Smooth muscle cell (in vitro differentiated cells): ENCODE results near the gene ERBB2. TPM values are rescaled to one million over a fixed set of nuclear protein-coding genes. Genes with fewer than 3 reads are reported as not detected.

ENCODE experiments used
- DNase-seq: peaks from one replicate; lab custom pipeline; 2025; ENCODE audit not compliant: unreplicated experiment; lab: John Stamatoyannopoulos, UW
- H2AFZ ChIP-seq: fragments of 200-600 bp; sonication (generic); 2 replicates; pipeline ENCODE4 v1.6.0; 2016; ENCODE audit warnings: antibody characterized with exemption, low read depth, mild to moderate bottlenecking
- H3F3A ChIP-seq: fragments of 200-600 bp; sonication (generic); 2 replicates; pipeline ENCODE4 v1.6.0; 2017; ENCODE audit warnings: antibody characterized with exemption, low read depth
- H3K27ac ChIP-seq: fragments of 200-600 bp; sonication (generic); 2 replicates; pipeline ENCODE4 v1.5.1; 2016; ENCODE audit warnings: low read depth, mild to moderate bottlenecking
- H3K27me3 ChIP-seq: fragments of 200-600 bp; sonication (generic); 2 replicates; pipeline ENCODE4 v1.6.1; 2016; ENCODE audit warnings: low read depth, mild to moderate bottlenecking
- H3K36me3 ChIP-seq: fragments of 200-600 bp; sonication (generic); 2 replicates; pipeline ENCODE4 v1.5.1; 2016; ENCODE audit warnings: low read depth
- H3K4me1 ChIP-seq: fragments of 200-600 bp; sonication (generic); 2 replicates; pipeline ENCODE4 v1.5.1; 2016; ENCODE audit warnings: low read depth
- H3K4me2 ChIP-seq: fragments of 200-600 bp; sonication (generic); 2 replicates; pipeline ENCODE4 v1.6.0; 2016; ENCODE audit warnings: mild to moderate bottlenecking
- H3K4me3 ChIP-seq: fragments of 200-600 bp; sonication (generic); 2 replicates; pipeline ENCODE4 v1.5.1; 2016; ENCODE audit warnings: mild to moderate bottlenecking
- H3K79me2 ChIP-seq: fragments of 200-600 bp; sonication (generic); 2 replicates; pipeline ENCODE4 v1.6.0; 2016; ENCODE audit warnings: low read depth, mild to moderate bottlenecking
- H3K9ac ChIP-seq: fragments of 200-600 bp; sonication (generic); 2 replicates; pipeline ENCODE4 v1.6.0; 2016; ENCODE audit warnings: low read depth
- H3K9me3 ChIP-seq: fragments of 200-600 bp; sonication (generic); replicated peaks from 2 replicates; pipeline ENCODE4 v1.5.1; 2016; ENCODE audit warnings: low read depth
- H4K20me1 ChIP-seq: fragments of 200-600 bp; sonication (generic); 2 replicates; pipeline ENCODE4 v1.6.0; 2016; ENCODE audit warnings: low read depth
- CTCF ChIP-seq: fragments of 200-600 bp; sonication (generic); IDR thresholded peaks from 2 replicates; pipeline ENCODE4 v1.5.1; 2017; ENCODE audit warnings: borderline replicate concordance, mild to moderate bottlenecking, antibody characterized with exemption; ENCODE audit not compliant: insufficient read depth, poor library complexity, severe bottlenecking
- WGBS: methylation state at CpG from one replicate; pipeline ENCODE4 v1.1.7; 2016; ENCODE audit warnings: low lambda C conversion rate; 5-methylcytosine and 5-hydroxymethylcytosine counted together
- polyA plus RNA-seq: library from polyadenylated mRNA; unstranded; fragments of >200 nt; fragmentation: Nextera tagmentation; extraction: Ambion mirVana; gene quantifications from 2 replicates; pipeline ENCODE4 v1.2.1, GENCODE V29; 2016
- total RNA-seq: library from RNA; depleted of rRNA; stranded (reverse); fragments of >200 nt; gene quantifications from 2 replicates; pipeline ENCODE4 v1.2.3, GENCODE V29; 2014

Gene ERBB2
- total and polyA plus RNA-seq, 2 experiments from 2014 or later: 49.4 to 53.6 TPM

- Histone ChIP-seq H3K4me2 (no peak overlapping the region), H3K27ac (no peak overlapping the region), H3F3A (peaks cover 15% of the 10 kb centered on the region), H4K20me1 (no peaks in the 10 kb centered on the region), H3K4me1 (peaks cover 11% of the 10 kb centered on the region), H3K36me3 (no peaks in the 10 kb centered on the region), H2AFZ (no peak overlapping the region), H3K4me3 (no peak overlapping the region), H3K27me3 (no peaks in the 10 kb centered on the region), H3K9me3 (no peaks in the 10 kb centered on the region), H3K9ac (no peak overlapping the region), H3K79me2 (no peaks in the 10 kb centered on the region)
- no peak for TF ChIP-seq CTCF
- no peak for DNase-seq
- 82% methylated on average over 5 of the region's 5 CpGs for WGBS
Observed at GRCh38 chr17:39751016-39751543, 51.2 kb downstream of the ERBB2 start.

GRCh38 chr17:39751637-39752036 lies 51.8 kb downstream of the ERBB2 start:
- Histone ChIP-seq H3K79me2 (no peaks in the 10 kb centered on the region), H3K4me3 (no peak overlapping the region), H2AFZ (no peak overlapping the region), H3K9me3 (no peaks in the 10 kb centered on the region), H4K20me1 (no peaks in the 10 kb centered on the region), H3K36me3 (no peaks in the 10 kb centered on the region), H3F3A (peaks cover 15% of the 10 kb centered on the region), H3K9ac (no peak overlapping the region), H3K4me1 (peaks cover 13% of the 10 kb centered on the region), H3K27ac (no peak overlapping the region), H3K4me2 (no peak overlapping the region), H3K27me3 (no peaks in the 10 kb centered on the region)
- no peak for DNase-seq
- TF ChIP-seq CTCF: no peak
- WGBS: 91% methylated on average over 10 of the region's 10 CpGs

GRCh38 chr17:39752241-39752881 lies 52.5 kb downstream of the ERBB2 start:
- Histone ChIP-seq H3K27ac (no peak overlapping the region), H3K79me2 (no peaks in the 10 kb centered on the region), H3K36me3 (no peaks in the 10 kb centered on the region), H3K4me2 (no peak overlapping the region), H2AFZ (no peak overlapping the region), H3K4me3 (no peak overlapping the region), H3K9me3 (no peaks in the 10 kb centered on the region), H4K20me1 (no peaks in the 10 kb centered on the region), H3K27me3 (no peaks in the 10 kb centered on the region), H3K9ac (no peak overlapping the region), H3K4me1 (peaks cover 13% of the 10 kb centered on the region), H3F3A (peaks cover 15% of the 10 kb centered on the region)
- TF ChIP-seq CTCF: no peak
- DNase-seq: no peak
- WGBS: 80% methylated on average over 13 of the region's 13 CpGs

- no peaks in the 10 kb centered on the region for H3K9me3 ChIP-seq
- H3K36me3 ChIP-seq: no peaks in the 10 kb centered on the region
- WGBS: 14% methylated on average over 39 of the region's 55 CpGs
- peak overlapping the region; percentile 50 for H3K9ac ChIP-seq
- peak overlapping the region; percentile 95 for H2AFZ ChIP-seq
- H3K4me1 ChIP-seq: peaks cover 13% of the 10 kb centered on the region
- peak overlapping the region; percentile 94 for H3K27ac ChIP-seq
- no peak for DNase-seq
- no peaks in the 10 kb centered on the region for H3K79me2 ChIP-seq
- H4K20me1 ChIP-seq: no peaks in the 10 kb centered on the region
- TF ChIP-seq CTCF: no peak
- peaks cover 15% of the 10 kb centered on the region for H3F3A ChIP-seq
- peak overlapping the region; percentile 53 for H3K4me3 ChIP-seq
- H3K4me2 ChIP-seq: peak overlapping the region; percentile 91
- no peaks in the 10 kb centered on the region for H3K27me3 ChIP-seq
Observed at GRCh38 chr17:39753514-39754160, 53.8 kb downstream of the ERBB2 start.
